ENCODE measurements around the gene MAPK11. TPM values are rescaled to one million over a fixed set of nuclear protein-coding genes. Genes with fewer than 3 reads are reported as not detected.

The MAPK11 gene
- total and polyA plus RNA-seq, 2 donors from 2014 or later: 11.4 to 18.3 TPM

DNA sequence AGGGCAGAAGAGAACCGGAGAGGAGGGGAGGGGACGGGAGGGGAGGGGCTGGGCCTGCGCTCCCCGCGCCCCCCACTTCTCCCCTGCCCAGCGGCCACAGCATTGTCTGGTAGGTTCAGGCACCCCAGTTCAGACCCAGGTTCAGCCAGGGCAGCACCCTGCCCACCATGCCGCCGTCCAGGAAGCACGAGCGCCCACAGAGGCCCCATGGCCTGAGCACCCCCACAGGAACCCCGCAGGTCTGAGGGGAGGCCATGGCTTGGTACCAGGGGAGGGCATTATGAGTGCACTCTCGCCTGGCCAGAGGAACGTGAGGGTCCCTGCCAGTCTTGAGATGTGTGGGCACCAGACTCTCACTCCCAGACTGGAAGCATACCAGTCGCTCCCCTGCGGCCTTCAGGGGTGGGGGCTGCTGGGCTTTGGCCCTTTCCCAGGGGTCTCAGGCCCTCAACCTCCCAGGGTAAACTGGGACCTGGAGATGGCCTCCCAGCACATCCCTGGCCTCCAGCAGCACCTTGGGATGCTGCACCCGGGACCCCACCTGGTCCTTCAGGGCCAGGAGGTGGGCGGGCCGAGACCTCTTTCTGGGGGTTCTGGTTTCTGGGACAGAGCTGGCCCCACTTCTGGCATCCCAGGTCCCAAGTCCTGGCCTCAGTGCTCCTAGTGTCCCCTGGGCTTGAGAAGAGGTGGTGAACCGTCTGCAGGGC is 37.9 kb upstream of the MAPK11 start:
- Histone ChIP-seq H3K4me1 (ENCODE audit: control insufficient read depth in 2 of 3, insufficient read depth in 2 of 3, low read depth in 1 of 3, low read length in 3 of 3) (peaks cover 0 to 47% (median 19%) of the 10 kb centered on the region in 3 donors), H3K27ac (ENCODE audit: low read depth in 2 of 2, low read length in 2 of 2) (peak overlapping the region; percentile 72 to 80), H3K9ac (ENCODE audit: low read length in 3 of 3) (no peak overlapping the region), H3K36me3 (ENCODE audit: control insufficient read depth in 2 of 3, insufficient read depth in 3 of 3, low read length in 3 of 3) (no peaks in the 10 kb centered on the region), H3K4me3 (ENCODE audit: low read length in 3 of 3) (peak overlapping the region in 1 of 3 donors; percentile 25), H3K27me3 (ENCODE audit: control insufficient read depth, insufficient read depth, low read length) (no peaks in the 10 kb centered on the region), H3K9me3 (ENCODE audit: control insufficient read depth in 2 of 3, insufficient read depth in 1 of 3, low read length in 3 of 3) (no peaks in the 10 kb centered on the region)
- TF ChIP-seq, protein P1, sequence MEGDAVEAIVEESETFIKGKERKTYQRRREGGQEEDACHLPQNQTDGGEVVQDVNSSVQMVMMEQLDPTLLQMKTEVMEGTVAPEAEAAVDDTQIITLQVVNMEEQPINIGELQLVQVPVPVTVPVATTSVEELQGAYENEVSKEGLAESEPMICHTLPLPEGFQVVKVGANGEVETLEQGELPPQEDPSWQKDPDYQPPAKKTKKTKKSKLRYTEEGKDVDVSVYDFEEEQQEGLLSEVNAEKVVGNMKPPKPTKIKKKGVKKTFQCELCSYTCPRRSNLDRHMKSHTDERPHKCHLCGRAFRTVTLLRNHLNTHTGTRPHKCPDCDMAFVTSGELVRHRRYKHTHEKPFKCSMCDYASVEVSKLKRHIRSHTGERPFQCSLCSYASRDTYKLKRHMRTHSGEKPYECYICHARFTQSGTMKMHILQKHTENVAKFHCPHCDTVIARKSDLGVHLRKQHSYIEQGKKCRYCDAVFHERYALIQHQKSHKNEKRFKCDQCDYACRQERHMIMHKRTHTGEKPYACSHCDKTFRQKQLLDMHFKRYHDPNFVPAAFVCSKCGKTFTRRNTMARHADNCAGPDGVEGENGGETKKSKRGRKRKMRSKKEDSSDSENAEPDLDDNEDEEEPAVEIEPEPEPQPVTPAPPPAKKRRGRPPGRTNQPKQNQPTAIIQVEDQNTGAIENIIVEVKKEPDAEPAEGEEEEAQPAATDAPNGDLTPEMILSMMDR (IDR thresholded peaks at IDR 0.05; ENCODE audit: borderline replicate concordance, extremely low read depth, insufficient read depth): no peak
- FAIRE-seq: no peak
- peak in 2 of 5 donors; percentile 86 to 88 for DNase-seq
- intact Hi-C loops (cut with DNase I): no loop called here

DNA sequence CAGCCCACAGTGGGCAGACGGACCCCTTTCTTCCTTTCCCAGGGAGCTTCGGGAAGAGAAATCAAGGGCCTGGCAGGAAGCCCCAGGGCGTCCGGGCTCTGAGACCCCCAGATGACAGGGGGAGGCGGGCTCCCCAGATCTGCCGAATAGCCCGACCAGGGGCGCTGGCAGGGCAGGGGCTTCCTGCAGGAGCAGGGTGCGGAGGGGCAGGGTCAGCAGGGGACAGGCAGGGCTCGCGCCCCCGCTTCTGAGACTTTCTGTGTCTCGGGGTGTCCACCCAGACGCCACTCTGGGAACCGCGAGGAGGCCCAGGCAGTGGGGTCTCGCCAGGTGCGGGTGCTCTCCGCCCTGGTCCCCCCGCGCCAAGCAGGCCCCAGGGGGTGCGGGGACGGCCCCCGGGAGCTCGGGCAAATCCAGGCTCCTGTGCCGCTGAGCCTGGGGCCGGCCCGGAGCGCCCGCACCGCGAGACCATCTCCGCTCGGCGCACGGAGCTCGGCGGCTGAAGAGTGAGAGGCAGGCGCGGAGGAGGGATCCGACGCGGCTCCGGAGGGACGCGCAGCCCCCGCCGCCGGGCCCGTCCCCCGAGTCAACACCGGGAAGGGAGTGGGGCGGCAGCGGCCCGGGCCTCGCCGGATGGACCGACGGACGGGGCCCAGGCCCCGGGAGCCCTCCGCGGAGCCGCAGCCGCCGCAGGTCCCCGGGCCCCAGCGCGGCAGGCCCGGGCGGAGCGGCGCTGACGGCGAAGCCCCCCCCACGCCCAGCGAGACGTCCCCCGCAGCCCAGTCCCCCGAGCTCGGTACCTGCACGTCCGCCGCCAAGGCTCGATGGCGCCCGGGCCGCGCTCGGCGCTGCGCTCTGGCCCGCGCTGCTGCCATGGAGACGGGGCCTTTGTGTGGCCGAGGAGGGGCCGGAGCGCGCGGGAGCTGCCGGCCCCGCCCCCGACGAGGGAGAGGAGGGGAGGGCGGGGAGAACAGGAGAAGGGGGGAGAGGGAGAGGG is 36.9 kb upstream of the MAPK11 start, which contains the start of gene PLXNB2:
PLXNB2 (minus strand) TSS at position 894 of the 997 bp plus-strand sequence. CDS start 17,062 bp downstream, outside the sequence.
- H3K9ac ChIP-seq (ENCODE audit: low read length in 3 of 3): peak within 1 kb of the TSS; percentile 15 to 82 (median 82)
- FAIRE-seq: no peak
- H3K36me3 ChIP-seq (ENCODE audit: control insufficient read depth in 2 of 3, insufficient read depth in 3 of 3, low read length in 3 of 3): no peaks in the 10 kb centered on the region
- peak; percentile 90 to 97 (median 95) for DNase-seq
- H3K4me3 ChIP-seq (ENCODE audit: low read length in 3 of 3): peak within 1 kb of the TSS; percentile 61 to 84 (median 74)
- intact Hi-C loops (cut with DNase I): no loop called here
- H3K27me3 ChIP-seq (ENCODE audit: control insufficient read depth, insufficient read depth, low read length): no peaks in the 10 kb centered on the region
- TF ChIP-seq, protein P1 (IDR thresholded peaks at IDR 0.05; ENCODE audit: borderline replicate concordance, extremely low read depth, insufficient read depth): no peak
- H3K27ac ChIP-seq (ENCODE audit: low read depth in 2 of 2, low read length in 2 of 2): peak within 1 kb of the TSS; percentile 93 to 97
- peaks cover 0 to 57% (median 29%) of the 10 kb centered on the region in 3 donors for H3K4me1 ChIP-seq (ENCODE audit: control insufficient read depth in 2 of 3, insufficient read depth in 2 of 3, low read depth in 1 of 3, low read length in 3 of 3)
- no peaks in the 10 kb centered on the region for H3K9me3 ChIP-seq (ENCODE audit: control insufficient read depth in 2 of 3, insufficient read depth in 1 of 3, low read length in 3 of 3)

DNA sequence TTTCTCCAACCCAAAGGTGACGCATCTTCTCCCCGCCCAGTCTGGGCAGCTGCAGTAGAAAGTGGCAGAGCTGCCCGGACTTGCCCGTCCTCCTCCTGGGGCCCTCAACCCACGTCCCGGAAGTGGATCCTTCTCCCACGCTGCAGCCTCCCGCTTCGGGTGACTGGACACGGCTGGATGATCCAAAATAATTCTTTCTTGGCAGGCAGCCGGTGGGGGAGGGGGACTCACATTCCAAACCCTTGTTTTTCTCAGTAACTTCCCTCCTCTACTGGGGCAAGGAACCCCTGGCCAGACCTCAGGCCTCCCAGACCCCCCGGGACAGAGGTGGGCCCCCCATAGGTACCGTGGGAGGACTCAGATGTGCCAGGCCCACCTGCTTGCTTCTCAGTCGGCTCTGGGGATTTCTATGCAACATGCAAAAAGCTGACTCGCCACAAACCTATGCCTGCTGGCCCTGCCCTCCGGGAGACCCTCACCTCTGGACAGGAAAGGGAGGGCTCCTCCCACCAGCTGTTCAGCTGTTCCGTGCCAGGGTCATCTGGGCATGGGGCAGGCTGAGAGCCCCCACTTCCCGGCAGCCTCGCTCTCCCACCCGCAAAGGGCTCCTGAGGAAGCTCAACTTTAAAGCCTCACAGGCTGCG is 35.9 kb upstream of the MAPK11 start:
- H3K27ac ChIP-seq (ENCODE audit: low read depth in 2 of 2, low read length in 2 of 2): peak overlapping the region; percentile 93 to 97
- no peaks in the 10 kb centered on the region for H3K36me3 ChIP-seq (ENCODE audit: control insufficient read depth in 2 of 3, insufficient read depth in 3 of 3, low read length in 3 of 3)
- FAIRE-seq (peak; percentile 70), DNase-seq (peak; percentile 95 to 97 (median 96))
- H3K27me3 ChIP-seq (ENCODE audit: control insufficient read depth, insufficient read depth, low read length): no peaks in the 10 kb centered on the region
- H3K4me3 ChIP-seq (ENCODE audit: low read length in 3 of 3): peak overlapping the region; percentile 74 to 84 (median 81)
- intact Hi-C loops (cut with DNase I): no loop called here
- TF ChIP-seq, protein P1 (IDR thresholded peaks at IDR 0.05; ENCODE audit: borderline replicate concordance, extremely low read depth, insufficient read depth): no peak
- peak overlapping the region; percentile 55 to 82 (median 67) for H3K9ac ChIP-seq (ENCODE audit: low read length in 3 of 3)
- no peaks in the 10 kb centered on the region for H3K9me3 ChIP-seq (ENCODE audit: control insufficient read depth in 2 of 3, insufficient read depth in 1 of 3, low read length in 3 of 3)
- H3K4me1 ChIP-seq (ENCODE audit: control insufficient read depth in 2 of 3, insufficient read depth in 2 of 3, low read depth in 1 of 3, low read length in 3 of 3): peaks cover 0 to 64% (median 37%) of the 10 kb centered on the region in 3 donors

Data from kidney (tissue), 14 donors.